Neural crest cell (in vitro differentiated cells): ENCODE measurements around the gene BSN. TPM values are rescaled to one million over a fixed set of nuclear protein-coding genes. Genes with fewer than 3 reads are reported as not detected.

ENCODE experiments used
- DNase-seq: peaks from one replicate; pipeline ENCODE4 v3.0.0; 2021; ENCODE audit warnings: low read depth, mixed read lengths, low spot score
- H3K27ac Mint-ChIP-seq: one replicate; pipeline ENCODE4 v1.8.0; 2021; ENCODE audit warnings: mild to moderate bottlenecking, mixed read lengths; ENCODE audit not compliant: unreplicated experiment
- H3K27me3 Mint-ChIP-seq: 2 replicates; pipeline ENCODE4 v1.8.0; 2021; ENCODE audit warnings: low read depth, mild to moderate bottlenecking, mixed read lengths
- H3K36me3 Mint-ChIP-seq: 2 replicates; pipeline ENCODE4 v1.8.0; 2021; ENCODE audit warnings: low read depth, mild to moderate bottlenecking, mixed read lengths
- H3K4me1 Mint-ChIP-seq: 2 replicates; pipeline ENCODE4 v1.8.0; 2021; ENCODE audit warnings: mixed read lengths
- H3K4me3 Mint-ChIP-seq: one replicate; pipeline ENCODE4 v1.8.0; 2021; ENCODE audit warnings: mild to moderate bottlenecking, mixed read lengths
- H3K9me3 Mint-ChIP-seq: 2 replicates; pipeline ENCODE4 v1.8.0; 2021; ENCODE audit warnings: mixed read lengths
- total RNA-seq: library from RNA; stranded (reverse); gene quantifications from 2 replicates; pipeline ENCODE4 v1.2.1, GENCODE V29; 2021
- TF ChIP-seq, protein P1 (sequence below): fragments of 200-600 bp; sonication (generic); conservative IDR thresholded peaks from 2 replicates; pipeline ENCODE4 v1.5.0; 2021; ENCODE audit warnings: antibody characterized with exemption, mild to moderate bottlenecking

The BSN gene
- total RNA-seq, 1 donor from 2014 or later: 6.5 TPM

DNA sequence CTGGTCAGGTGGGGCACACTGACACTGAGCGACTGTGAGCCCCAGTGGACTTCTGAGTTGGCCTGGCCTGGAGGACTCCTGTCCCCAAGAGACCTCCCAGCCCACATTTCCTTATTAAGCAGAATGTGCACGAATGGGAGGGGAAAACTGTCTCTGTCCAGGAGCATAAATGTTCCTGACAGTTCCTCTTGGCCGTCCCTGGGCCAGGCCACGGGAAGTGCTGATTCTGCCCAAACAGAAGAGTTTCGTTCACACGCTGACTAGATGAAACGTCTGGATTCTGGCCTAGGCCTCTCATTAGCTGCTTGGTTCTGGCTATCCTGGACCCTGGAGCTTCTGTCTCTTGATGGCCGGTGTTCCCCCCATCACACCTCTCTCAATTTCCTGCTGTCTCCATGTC, 90.4 kb downstream of the BSN start:
- H3K36me3 Mint-ChIP-seq: no peaks in the 10 kb centered on the region
- no peak overlapping the region for H3K27ac Mint-ChIP-seq
- no peak overlapping the region for H3K4me3 Mint-ChIP-seq
- no peaks in the 10 kb centered on the region for H3K4me1 Mint-ChIP-seq
- no peak for DNase-seq
- TF ChIP-seq, protein P1, sequence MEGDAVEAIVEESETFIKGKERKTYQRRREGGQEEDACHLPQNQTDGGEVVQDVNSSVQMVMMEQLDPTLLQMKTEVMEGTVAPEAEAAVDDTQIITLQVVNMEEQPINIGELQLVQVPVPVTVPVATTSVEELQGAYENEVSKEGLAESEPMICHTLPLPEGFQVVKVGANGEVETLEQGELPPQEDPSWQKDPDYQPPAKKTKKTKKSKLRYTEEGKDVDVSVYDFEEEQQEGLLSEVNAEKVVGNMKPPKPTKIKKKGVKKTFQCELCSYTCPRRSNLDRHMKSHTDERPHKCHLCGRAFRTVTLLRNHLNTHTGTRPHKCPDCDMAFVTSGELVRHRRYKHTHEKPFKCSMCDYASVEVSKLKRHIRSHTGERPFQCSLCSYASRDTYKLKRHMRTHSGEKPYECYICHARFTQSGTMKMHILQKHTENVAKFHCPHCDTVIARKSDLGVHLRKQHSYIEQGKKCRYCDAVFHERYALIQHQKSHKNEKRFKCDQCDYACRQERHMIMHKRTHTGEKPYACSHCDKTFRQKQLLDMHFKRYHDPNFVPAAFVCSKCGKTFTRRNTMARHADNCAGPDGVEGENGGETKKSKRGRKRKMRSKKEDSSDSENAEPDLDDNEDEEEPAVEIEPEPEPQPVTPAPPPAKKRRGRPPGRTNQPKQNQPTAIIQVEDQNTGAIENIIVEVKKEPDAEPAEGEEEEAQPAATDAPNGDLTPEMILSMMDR: no peak
- H3K9me3 Mint-ChIP-seq: no peaks in the 10 kb centered on the region
- no peaks in the 10 kb centered on the region for H3K27me3 Mint-ChIP-seq

DNA sequence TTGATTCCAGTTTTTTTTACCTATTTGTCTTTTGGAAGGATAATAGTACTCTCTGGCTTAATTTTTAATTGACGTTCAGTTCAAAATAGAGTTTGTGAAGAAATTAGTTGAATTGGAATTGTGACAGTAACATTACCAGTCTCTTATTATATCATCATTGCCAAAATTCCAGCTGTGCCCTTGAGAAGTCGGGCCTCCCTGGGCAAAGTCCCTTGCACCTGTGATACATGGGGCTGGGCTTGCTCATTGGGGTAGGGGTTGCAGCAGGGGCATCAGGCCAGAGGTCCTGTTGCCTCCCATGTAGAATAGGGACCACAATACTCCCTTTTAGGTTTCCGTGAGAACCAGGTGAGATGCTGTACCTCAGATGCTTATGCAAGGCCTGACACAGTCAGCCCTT, 92.0 kb downstream of the BSN start:
- TF ChIP-seq, protein P1: no peak
- no peaks in the 10 kb centered on the region for H3K36me3 Mint-ChIP-seq
- H3K9me3 Mint-ChIP-seq: no peaks in the 10 kb centered on the region
- H3K27me3 Mint-ChIP-seq: no peaks in the 10 kb centered on the region
- no peak overlapping the region for H3K4me3 Mint-ChIP-seq
- peaks cover 6% of the 10 kb centered on the region for H3K4me1 Mint-ChIP-seq
- H3K27ac Mint-ChIP-seq: no peak overlapping the region
- DNase-seq: no peak

DNA sequence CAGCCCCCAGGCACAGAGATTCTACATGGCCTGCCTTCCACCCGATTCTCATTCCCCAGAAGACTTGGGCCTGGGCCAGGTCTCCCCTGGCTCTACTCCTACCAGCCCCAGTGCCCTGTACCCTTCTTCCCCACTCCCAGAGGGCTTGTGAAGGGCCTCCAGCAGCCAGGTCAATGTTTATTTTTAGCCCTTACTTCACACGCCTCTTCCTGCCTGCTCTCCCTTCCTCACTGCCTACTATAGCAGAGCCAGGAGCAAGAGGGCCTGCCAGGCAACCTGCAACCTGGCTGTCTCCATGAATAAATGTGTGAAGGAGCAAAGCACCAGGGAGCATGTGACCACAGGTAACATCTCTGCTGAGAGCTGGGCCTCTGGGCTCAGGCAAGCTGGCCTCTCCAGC, 93.5 kb downstream of the BSN start:
- Mint-ChIP-seq H3K27ac (no peak overlapping the region), H3K36me3 (no peaks in the 10 kb centered on the region), H3K4me3 (no peak overlapping the region), H3K27me3 (no peaks in the 10 kb centered on the region), H3K4me1 (peaks cover 6% of the 10 kb centered on the region), H3K9me3 (no peaks in the 10 kb centered on the region)
- TF ChIP-seq, protein P1: no peak
- DNase-seq: no peak

DNA sequence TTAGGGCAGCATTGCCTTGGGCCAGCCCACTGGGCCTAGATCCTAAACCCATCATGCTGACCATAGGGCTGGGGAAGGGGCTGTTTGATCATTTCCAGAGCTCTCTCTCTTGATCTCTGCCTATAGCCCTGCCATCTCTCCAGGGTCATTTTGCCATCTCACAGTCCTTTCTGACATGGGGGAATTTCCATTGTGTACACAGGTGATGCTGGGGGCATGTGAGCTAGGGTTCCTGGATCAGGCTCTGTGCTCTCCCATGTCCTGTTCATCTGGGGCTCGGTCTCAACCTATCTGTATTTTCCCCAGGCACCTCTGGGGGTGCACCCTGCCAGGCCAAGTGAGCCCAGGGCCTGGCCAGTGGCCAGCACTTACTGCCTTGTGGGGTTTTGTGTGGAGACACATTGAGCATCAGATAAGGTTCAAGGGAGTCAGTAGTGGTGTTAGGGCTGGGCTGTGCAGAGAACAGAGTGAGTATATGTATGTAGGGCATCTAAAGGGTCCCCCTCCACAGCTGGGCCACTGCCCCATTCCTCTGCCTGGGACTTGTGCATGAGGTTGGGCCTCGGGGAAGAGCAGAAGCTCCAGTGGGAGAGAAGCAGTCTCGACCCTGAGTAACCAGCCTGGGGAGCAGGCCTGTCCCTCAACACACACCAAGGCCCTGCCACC, 94.2 kb downstream of the BSN start:
- H3K27me3 Mint-ChIP-seq: no peaks in the 10 kb centered on the region

DNA sequence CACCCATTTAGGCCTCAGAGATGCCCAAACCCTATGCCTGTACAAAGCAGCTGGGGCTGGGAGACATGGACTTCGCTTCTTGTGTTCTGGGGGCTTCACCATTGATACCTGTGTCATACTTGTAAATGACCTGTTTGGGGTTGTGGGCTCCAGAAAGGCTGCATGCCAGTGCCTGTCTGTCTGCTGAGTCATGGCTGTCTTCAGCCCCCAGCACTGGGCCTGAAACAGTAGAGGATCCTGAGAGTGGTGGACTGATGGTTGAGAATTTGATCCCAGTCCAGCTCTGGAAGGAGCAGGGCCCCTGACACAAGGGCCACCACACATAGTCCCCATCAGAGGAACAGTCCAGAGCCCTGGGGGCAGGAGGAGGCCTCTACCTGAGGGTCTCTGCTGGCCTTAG, 95.3 kb downstream of the BSN start:
- no peak for DNase-seq
- TF ChIP-seq, protein P1: no peak
- Mint-ChIP-seq H3K27me3 (no peaks in the 10 kb centered on the region), H3K9me3 (no peaks in the 10 kb centered on the region), H3K36me3 (no peaks in the 10 kb centered on the region), H3K27ac (no peak overlapping the region), H3K4me3 (no peak overlapping the region), H3K4me1 (peaks cover 6% of the 10 kb centered on the region)

More for the DNA sequence above, 94.2 kb downstream of the BSN start:
- no peak for DNase-seq
- H3K4me1 Mint-ChIP-seq: peaks cover 6% of the 10 kb centered on the region
- H3K27ac Mint-ChIP-seq: no peak overlapping the region
- TF ChIP-seq, protein P1: no peak
- no peaks in the 10 kb centered on the region for H3K9me3 Mint-ChIP-seq
- H3K36me3 Mint-ChIP-seq: no peaks in the 10 kb centered on the region
- no peak overlapping the region for H3K4me3 Mint-ChIP-seq
